Panc1 (cell line): ENCODE measurements around the gene PLEKHG5.

ENCODE experiments used
- POLR2AphosphoS5 ChIP-seq: IDR thresholded peaks from 2 replicates; pipeline ENCODE4 v1.6.1; 2012; ENCODE audit warnings: mild to moderate bottlenecking, low read depth, low read length, moderate library complexity
- TF ChIP-seq, protein P1 (sequence below): fragments of 450-650 bp; IDR thresholded peaks from 2 replicates; pipeline ENCODE4 v1.5.1; 2017; ENCODE audit warnings: mild to moderate bottlenecking
- TF ChIP-seq, protein P2 (sequence below), 2 experiments: IDR thresholded peaks; 2 replicates each; pipeline ENCODE4 v1.6.1; 2011 to 2012; ENCODE audit warnings: low read depth in 2 of 2, control low read depth in 1 of 2, low read length in 1 of 2, mild to moderate bottlenecking in 1 of 2, moderate library complexity in 1 of 2; ENCODE audit not compliant: insufficient read depth in 1 of 2

DNA sequence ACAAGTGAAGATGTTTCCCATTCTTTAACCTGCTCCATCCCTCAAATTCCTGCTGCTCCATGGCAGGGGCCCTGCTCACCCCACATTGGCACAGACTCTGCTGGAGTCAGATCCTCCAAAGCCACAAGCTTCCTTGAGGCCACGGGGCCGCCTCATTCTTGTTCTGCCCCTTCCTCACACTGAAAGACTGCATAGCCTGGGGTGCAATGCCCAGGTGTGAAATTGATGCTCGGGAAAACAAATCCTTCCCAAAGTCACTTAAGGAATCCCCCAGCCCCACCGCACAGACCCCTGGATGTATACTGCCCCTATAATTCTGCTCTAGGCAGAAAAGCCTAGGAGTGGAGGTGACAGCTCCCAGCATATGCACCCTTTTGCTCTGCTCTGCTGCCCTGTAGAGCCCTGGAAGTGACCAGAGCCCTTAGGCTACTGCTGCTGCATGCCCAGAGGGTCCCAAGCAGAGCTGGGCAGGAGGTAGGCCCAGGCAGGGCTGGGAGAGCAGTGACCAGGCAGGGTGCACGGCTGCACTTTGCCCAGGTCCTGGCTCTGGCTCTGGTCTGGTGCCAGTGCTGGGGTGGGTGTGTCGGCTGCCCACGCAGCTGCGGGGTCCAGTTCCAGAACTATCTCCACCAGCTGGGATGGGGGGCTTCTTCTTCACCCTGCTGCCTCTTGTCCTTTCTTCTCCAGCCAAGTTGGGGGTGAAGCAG, 73.4 kb downstream of the PLEKHG5 start:
- TF ChIP-seq, protein P1, sequence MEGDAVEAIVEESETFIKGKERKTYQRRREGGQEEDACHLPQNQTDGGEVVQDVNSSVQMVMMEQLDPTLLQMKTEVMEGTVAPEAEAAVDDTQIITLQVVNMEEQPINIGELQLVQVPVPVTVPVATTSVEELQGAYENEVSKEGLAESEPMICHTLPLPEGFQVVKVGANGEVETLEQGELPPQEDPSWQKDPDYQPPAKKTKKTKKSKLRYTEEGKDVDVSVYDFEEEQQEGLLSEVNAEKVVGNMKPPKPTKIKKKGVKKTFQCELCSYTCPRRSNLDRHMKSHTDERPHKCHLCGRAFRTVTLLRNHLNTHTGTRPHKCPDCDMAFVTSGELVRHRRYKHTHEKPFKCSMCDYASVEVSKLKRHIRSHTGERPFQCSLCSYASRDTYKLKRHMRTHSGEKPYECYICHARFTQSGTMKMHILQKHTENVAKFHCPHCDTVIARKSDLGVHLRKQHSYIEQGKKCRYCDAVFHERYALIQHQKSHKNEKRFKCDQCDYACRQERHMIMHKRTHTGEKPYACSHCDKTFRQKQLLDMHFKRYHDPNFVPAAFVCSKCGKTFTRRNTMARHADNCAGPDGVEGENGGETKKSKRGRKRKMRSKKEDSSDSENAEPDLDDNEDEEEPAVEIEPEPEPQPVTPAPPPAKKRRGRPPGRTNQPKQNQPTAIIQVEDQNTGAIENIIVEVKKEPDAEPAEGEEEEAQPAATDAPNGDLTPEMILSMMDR: no peak
- no peak for TF ChIP-seq POLR2AphosphoS5
- TF ChIP-seq, protein P2, sequence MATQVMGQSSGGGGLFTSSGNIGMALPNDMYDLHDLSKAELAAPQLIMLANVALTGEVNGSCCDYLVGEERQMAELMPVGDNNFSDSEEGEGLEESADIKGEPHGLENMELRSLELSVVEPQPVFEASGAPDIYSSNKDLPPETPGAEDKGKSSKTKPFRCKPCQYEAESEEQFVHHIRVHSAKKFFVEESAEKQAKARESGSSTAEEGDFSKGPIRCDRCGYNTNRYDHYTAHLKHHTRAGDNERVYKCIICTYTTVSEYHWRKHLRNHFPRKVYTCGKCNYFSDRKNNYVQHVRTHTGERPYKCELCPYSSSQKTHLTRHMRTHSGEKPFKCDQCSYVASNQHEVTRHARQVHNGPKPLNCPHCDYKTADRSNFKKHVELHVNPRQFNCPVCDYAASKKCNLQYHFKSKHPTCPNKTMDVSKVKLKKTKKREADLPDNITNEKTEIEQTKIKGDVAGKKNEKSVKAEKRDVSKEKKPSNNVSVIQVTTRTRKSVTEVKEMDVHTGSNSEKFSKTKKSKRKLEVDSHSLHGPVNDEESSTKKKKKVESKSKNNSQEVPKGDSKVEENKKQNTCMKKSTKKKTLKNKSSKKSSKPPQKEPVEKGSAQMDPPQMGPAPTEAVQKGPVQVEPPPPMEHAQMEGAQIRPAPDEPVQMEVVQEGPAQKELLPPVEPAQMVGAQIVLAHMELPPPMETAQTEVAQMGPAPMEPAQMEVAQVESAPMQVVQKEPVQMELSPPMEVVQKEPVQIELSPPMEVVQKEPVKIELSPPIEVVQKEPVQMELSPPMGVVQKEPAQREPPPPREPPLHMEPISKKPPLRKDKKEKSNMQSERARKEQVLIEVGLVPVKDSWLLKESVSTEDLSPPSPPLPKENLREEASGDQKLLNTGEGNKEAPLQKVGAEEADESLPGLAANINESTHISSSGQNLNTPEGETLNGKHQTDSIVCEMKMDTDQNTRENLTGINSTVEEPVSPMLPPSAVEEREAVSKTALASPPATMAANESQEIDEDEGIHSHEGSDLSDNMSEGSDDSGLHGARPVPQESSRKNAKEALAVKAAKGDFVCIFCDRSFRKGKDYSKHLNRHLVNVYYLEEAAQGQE (IDR thresholded peaks at IDR 0.05; ENCODE audit: insufficient read depth in 1 of 2, low read depth in 2 of 2, low read length in 1 of 2): no peak
